Stimulated activated naive CD8-positive, alpha-beta T cell treated with anti-CD3 and anti-CD28 coated beads, Interleukin-15, Interleukin-2, amounts not matched to agents 100 ng/mL and 50 ng/mL, for 24 hours (primary cell): ENCODE results near the gene SPINK6.

ENCODE experiments used
- H3K27ac Mint-ChIP-seq: one replicate; pipeline ENCODE4 v1.8.0; 2021; ENCODE audit warnings: mild to moderate bottlenecking, mixed read lengths
- H3K27me3 Mint-ChIP-seq: one replicate; pipeline ENCODE4 v1.8.0; 2021; ENCODE audit warnings: mixed read lengths
- H3K36me3 Mint-ChIP-seq: one replicate; pipeline ENCODE4 v1.8.0; 2021; ENCODE audit warnings: low read depth, mixed read lengths
- H3K4me1 Mint-ChIP-seq: one replicate; pipeline ENCODE4 v1.8.0; 2021; ENCODE audit warnings: low read depth, mixed read lengths
- H3K4me3 Mint-ChIP-seq: one replicate; pipeline ENCODE4 v1.8.0; 2021; ENCODE audit warnings: mild to moderate bottlenecking, mixed read lengths
- H3K9me3 Mint-ChIP-seq: one replicate; pipeline ENCODE4 v1.8.0; 2021; ENCODE audit warnings: mixed read lengths

Gene SPINK6

GRCh38 chr5:148255456-148255855 is 52.6 kb downstream of the SPINK6 start:
- no peaks in the 10 kb centered on the region for H3K36me3 Mint-ChIP-seq
- H3K9me3 Mint-ChIP-seq, result peaks cover 13% of the 10 kb centered on the region
- no peak overlapping the region for H3K4me3 Mint-ChIP-seq
- no peaks in the 10 kb centered on the region for H3K4me1 Mint-ChIP-seq
- no peak overlapping the region for H3K27ac Mint-ChIP-seq
- no peaks in the 10 kb centered on the region for H3K27me3 Mint-ChIP-seq

- H3K9me3 Mint-ChIP-seq, result peaks cover 13% of the 10 kb centered on the region
- no peak overlapping the region for H3K27ac Mint-ChIP-seq
- H3K4me1 Mint-ChIP-seq, result no peaks in the 10 kb centered on the region
- no peaks in the 10 kb centered on the region for H3K27me3 Mint-ChIP-seq
- H3K4me3 Mint-ChIP-seq, result no peak overlapping the region
- H3K36me3 Mint-ChIP-seq, result no peaks in the 10 kb centered on the region
Observed at GRCh38 chr5:148259288-148259687, 56.4 kb downstream of the SPINK6 start.

GRCh38 chr5:148261221-148261620 is 58.4 kb downstream of the SPINK6 start:
- Mint-ChIP-seq H3K36me3 (no peaks in the 10 kb centered on the region), H3K27me3 (no peaks in the 10 kb centered on the region), H3K4me1 (no peaks in the 10 kb centered on the region), H3K9me3 (peaks cover 13% of the 10 kb centered on the region), H3K27ac (no peak overlapping the region), H3K4me3 (no peak overlapping the region)
